ENCODE measurements around the gene SLCO1C1. TPM values are rescaled to one million over a fixed set of nuclear protein-coding genes. Genes with fewer than 3 reads are reported as not detected.

Gene SLCO1C1
- total and polyA plus RNA-seq, 8 donors: 0.17 to 2.5 (median 1.2) TPM

GRCh38 chr12:20657496-20657895 lies 37.6 kb upstream of the SLCO1C1 start:
- Histone ChIP-seq H3K4me3 (no peak overlapping the region), H3K27me3 (no peaks in the 10 kb centered on the region), H3K36me3 (no peaks in the 10 kb centered on the region), H3K9me3 (peaks cover 0 to 29% of the 10 kb centered on the region in 2 donors), H3K27ac (no peak overlapping the region), H3K4me1 (no peaks in the 10 kb centered on the region)
- DNase-seq (no peak), ATAC-seq (no peak)
- no peak for TF ChIP-seq CTCF (IDR thresholded peaks at IDR 0.05)
- intact Hi-C loops (cut with DNase I): no loop called here

GRCh38 chr12:20681334-20681733 lies 13.8 kb upstream of the SLCO1C1 start:
- Histone ChIP-seq H3K27ac (no peak overlapping the region), H3K9me3 (peaks cover 0 to 4% of the 10 kb centered on the region in 2 donors), H3K27me3 (no peaks in the 10 kb centered on the region), H3K4me3 (no peak overlapping the region), H3K4me1 (no peaks in the 10 kb centered on the region), H3K36me3 (no peaks in the 10 kb centered on the region)
- ATAC-seq (no peak), DNase-seq (no peak)
- intact Hi-C loops (cut with DNase I): no loop called here
- TF ChIP-seq CTCF (IDR thresholded peaks at IDR 0.05): no peak

GRCh38 chr12:20696181-20696905 lies 1.2 kb downstream of the SLCO1C1 start:
- intact Hi-C loops (cut with DNase I): no loop called here
- Histone ChIP-seq H3K9me3 (no peaks in the 10 kb centered on the region), H3K4me1 (no peaks in the 10 kb centered on the region), H3K27ac (no peak overlapping the region), H3K4me3 (no peak overlapping the region), H3K27me3 (no peaks in the 10 kb centered on the region), H3K36me3 (no peaks in the 10 kb centered on the region)
- ATAC-seq (no peak), DNase-seq (no peak)
- no peak for TF ChIP-seq CTCF (IDR thresholded peaks at IDR 0.05)

- Histone ChIP-seq H3K4me3 (no peak overlapping the region), H3K4me1 (no peaks in the 10 kb centered on the region), H3K9me3 (no peaks in the 10 kb centered on the region), H3K27me3 (no peaks in the 10 kb centered on the region), H3K27ac (no peak overlapping the region), H3K36me3 (no peaks in the 10 kb centered on the region)
- TF ChIP-seq CTCF (IDR thresholded peaks at IDR 0.05): no peak
- DNase-seq (no peak), ATAC-seq (no peak)
- intact Hi-C loops (cut with DNase I): no loop called here
Observed at GRCh38 chr12:20701106-20701505, 6.0 kb downstream of the SLCO1C1 start.

- Histone ChIP-seq H3K27ac (no peak overlapping the region), H3K4me1 (no peaks in the 10 kb centered on the region), H3K4me3 (no peak overlapping the region), H3K27me3 (no peaks in the 10 kb centered on the region), H3K9me3 (no peaks in the 10 kb centered on the region), H3K36me3 (no peaks in the 10 kb centered on the region)
- DNase-seq (no peak), ATAC-seq (no peak)
- intact Hi-C loops (cut with DNase I): no loop called here
- TF ChIP-seq CTCF (IDR thresholded peaks at IDR 0.05): no peak
Observed at GRCh38 chr12:20704860-20705259, 9.7 kb downstream of the SLCO1C1 start.
